Uterus (tissue), 4 donors: ENCODE results near the gene EEF1AKMT2. TPM values are rescaled to one million over a fixed set of nuclear protein-coding genes. Genes with fewer than 3 reads are reported as not detected.

Experiments used
- DNase-seq, 2 donors: peaks; one replicate each; pipeline ENCODE4 v3.0.0-alpha.2; 2019 to 2020
- H3K27ac ChIP-seq, 2 donors: fragments of 200-600 bp; sonication (generic); 1 replicate in 1 of 2; 2 replicates in 1 of 2; pipeline ENCODE4 v1.5.1; 2016 to 2018
- H3K27me3 ChIP-seq, 2 donors: fragments of 200-600 bp; sonication (generic); one replicate each; pipeline ENCODE4 v1.5.1; 2018 to 2019; ENCODE audit warnings: control low read depth in 1 of 2
- H3K36me3 ChIP-seq, 2 donors: fragments of 200-600 bp; sonication (generic); one replicate each; pipeline ENCODE4 v1.5.1; 2019; ENCODE audit warnings: control low read depth in 1 of 2
- H3K4me1 ChIP-seq, 2 donors: fragments of 200-600 bp; sonication (generic); one replicate each; pipeline ENCODE4 v1.5.1; 2018 to 2019; ENCODE audit warnings: control low read depth in 1 of 2
- H3K4me3 ChIP-seq, 2 donors: fragments of 200-600 bp; sonication (generic); 1 replicate in 1 of 2; 2 replicates in 1 of 2; pipeline ENCODE4 v1.5.1; 2018 to 2019; ENCODE audit warnings: mild to moderate bottlenecking in 1 of 2
- H3K9me3 ChIP-seq, 2 donors: fragments of 200-600 bp; sonication (generic); one replicate each; pipeline ENCODE4 v1.5.1; 2019; ENCODE audit warnings: control low read depth in 1 of 2
- POLR2A ChIP-seq, 2 donors: fragments of 450-650 bp; IDR thresholded peaks; one replicate each; pipeline ENCODE4 v1.6.1; 2016; ENCODE audit warnings: antibody characterized with exemption in 2 of 2, mild to moderate bottlenecking in 1 of 2, moderate library complexity in 1 of 2
- intact Hi-C: fragments of 100-400 bp; cut with DNase I; formaldehyde crosslinking; loops from one replicate; pipeline ENCODE4 v1.15.1; 2023; ENCODE audit warnings: low total_unique reads
- total RNA-seq, 4 donors: library from RNA; depleted of rRNA in 3 of 4; stranded (reverse); fragments of >200 nt in 3 of 4; gene quantifications; one replicate each; pipeline versions ENCODE4 v1.1.0 to v1.2.4, GENCODE V29; 2014 to 2023
- TF ChIP-seq, protein P1 (sequence below), 4 experiments: fragments of 200-600 bp in 2 of 4; fragments of 450-650 bp in 2 of 4; sonication (generic) in 2 of 4; IDR thresholded peaks; one replicate each; pipeline ENCODE4 v1.5.1; 2016 to 2019; ENCODE audit warnings: antibody characterized with exemption in 4 of 4, mild to moderate bottlenecking in 2 of 4, moderate library complexity in 1 of 4
- donor health status: DM: yes; HTN: yes; CAD: no.

EEF1AKMT2 gene
- total RNA-seq, 4 donors from 2014 or later = 17.9 to 60.6 (median 40.7) TPM

DNA sequence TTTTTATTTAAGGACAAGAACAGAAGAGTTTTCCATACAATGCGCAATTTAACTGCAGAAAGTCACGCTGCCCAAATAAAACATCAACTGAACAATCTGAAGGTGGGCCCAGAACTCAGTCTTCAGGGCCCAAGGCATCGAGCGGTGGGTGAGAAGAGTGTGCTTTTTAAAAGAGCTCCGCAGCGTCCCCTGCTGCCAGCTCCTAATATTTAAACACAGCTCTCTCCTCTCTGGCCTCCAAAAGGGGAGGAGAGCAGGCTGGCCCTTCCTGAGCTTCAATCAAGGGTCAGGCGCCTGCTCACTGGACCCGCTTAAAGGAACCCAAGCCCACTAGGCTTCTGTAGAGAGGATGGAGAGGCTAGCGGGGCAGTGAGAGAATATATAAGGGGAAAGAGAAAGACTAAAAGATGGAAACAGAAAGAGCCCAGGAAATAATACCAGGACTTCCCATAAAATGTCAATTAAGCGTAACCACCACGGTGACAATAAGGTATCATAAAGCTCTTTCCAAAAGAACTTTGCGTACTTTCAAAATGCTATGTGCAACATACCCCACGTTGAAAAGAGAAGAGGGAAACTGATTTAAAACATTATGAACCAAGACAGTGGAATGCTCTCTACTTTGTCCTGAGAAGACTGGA is 50.3 kb downstream of the EEF1AKMT2 start:
- H3K4me3 ChIP-seq = peak overlapping the region in 1 of 2 donors; percentile 4
- intact Hi-C loops = loop anchor here (5.0 kb wide), 1 partner anchor 209 kb away; no protein-coding TSS in a partner anchor
- peaks cover 16 to 35% of the 10 kb centered on the region in 2 donors for H3K4me1 ChIP-seq

DNA sequence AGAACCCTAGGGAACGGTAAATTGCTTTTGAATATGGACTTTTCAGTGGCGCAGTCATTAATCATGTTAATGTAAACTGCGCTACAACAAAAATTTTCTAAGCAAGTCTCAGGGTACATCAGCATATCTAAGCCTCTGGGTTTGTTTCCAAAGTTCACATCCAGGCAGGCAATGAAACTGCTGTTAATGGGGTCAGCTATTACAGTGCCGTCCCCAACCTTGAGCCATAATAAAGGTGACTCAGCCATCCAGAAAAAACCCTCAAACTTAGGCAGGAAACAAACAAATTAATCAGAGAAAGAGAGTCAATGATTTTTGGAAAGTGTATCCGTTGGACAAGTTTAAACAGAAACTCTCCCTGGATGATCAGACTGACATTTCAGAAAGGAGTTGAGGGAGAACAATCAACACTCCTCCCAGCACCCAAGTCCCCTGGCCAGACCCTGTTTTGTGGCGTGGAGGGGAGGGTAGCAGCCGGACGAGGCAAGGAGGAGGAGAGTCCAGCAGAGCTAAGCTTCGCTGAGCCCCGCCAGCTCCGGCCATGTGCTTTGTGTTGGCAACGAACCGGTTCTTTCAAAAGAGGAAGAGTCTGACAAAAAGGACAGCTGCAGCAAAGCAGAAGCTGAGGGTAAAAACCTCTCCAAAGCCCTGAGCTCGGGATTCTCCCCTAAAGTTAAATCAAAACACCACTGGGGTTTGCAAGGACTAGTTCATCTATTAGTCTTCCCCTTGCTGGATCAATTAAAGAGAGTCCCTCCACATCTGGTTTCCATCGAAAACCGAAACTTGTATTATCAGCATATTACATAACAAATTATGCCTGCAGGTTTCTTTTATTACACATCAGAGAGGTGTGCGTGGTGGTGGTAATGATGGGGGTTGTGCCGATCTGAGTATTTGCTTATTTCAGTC is 51.1 kb downstream of the EEF1AKMT2 start:
- H3K4me1 ChIP-seq = peaks cover 16 to 42% of the 10 kb centered on the region in 2 donors

More for the DNA sequence above, 50.3 kb downstream of the EEF1AKMT2 start:
- TF ChIP-seq, protein P1, sequence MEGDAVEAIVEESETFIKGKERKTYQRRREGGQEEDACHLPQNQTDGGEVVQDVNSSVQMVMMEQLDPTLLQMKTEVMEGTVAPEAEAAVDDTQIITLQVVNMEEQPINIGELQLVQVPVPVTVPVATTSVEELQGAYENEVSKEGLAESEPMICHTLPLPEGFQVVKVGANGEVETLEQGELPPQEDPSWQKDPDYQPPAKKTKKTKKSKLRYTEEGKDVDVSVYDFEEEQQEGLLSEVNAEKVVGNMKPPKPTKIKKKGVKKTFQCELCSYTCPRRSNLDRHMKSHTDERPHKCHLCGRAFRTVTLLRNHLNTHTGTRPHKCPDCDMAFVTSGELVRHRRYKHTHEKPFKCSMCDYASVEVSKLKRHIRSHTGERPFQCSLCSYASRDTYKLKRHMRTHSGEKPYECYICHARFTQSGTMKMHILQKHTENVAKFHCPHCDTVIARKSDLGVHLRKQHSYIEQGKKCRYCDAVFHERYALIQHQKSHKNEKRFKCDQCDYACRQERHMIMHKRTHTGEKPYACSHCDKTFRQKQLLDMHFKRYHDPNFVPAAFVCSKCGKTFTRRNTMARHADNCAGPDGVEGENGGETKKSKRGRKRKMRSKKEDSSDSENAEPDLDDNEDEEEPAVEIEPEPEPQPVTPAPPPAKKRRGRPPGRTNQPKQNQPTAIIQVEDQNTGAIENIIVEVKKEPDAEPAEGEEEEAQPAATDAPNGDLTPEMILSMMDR (IDR thresholded peaks at IDR 0.05) = peak; percentile 86 to 97 (median 90)
- peak; percentile 24 to 30 for TF ChIP-seq POLR2A (IDR thresholded peaks at IDR 0.05)
- peak; percentile 89 to 91 for DNase-seq
- Histone ChIP-seq H3K27me3 (no peaks in the 10 kb centered on the region), H3K27ac (peak overlapping the region; percentile 88 to 92), H3K9me3 (no peaks in the 10 kb centered on the region), H3K36me3 (no peaks in the 10 kb centered on the region)

DNA sequence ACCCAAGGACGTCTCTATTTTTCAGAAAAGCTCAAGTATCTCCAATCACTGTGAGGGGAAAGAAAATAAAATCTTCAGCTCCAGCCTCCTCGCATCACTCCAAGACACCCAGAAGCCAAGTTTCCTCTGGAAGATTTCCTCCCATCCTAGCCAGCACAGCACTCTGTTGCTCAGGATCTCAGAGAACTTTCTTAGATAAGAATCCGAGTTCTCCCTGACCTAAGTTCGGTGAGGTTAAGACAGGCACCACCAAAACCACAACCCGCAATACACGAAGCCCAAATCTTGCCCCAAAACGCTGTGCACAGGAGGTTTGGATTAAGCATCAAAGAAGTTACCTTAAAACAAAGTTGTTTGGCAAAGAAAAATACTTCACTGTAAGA is 51.7 kb downstream of the EEF1AKMT2 start:
- H3K27me3 ChIP-seq = no peaks in the 10 kb centered on the region
- no peaks in the 10 kb centered on the region for H3K36me3 ChIP-seq
- H3K9me3 ChIP-seq = no peaks in the 10 kb centered on the region
- intact Hi-C loops = loop anchor here (5.0 kb wide), 2 partner anchors 198 to 208 kb away; no protein-coding TSS in a partner anchor
- peak in 1 of 2 donors; percentile 44 for DNase-seq
- peak overlapping the region in 1 of 2 donors; percentile 20 for H3K4me3 ChIP-seq
- H3K27ac ChIP-seq = peak overlapping the region; percentile 88 to 92
- TF ChIP-seq POLR2A (IDR thresholded peaks at IDR 0.05) = no peak
- TF ChIP-seq, protein P1 (IDR thresholded peaks at IDR 0.05) = no peak
- H3K4me1 ChIP-seq = peaks cover 16 to 46% of the 10 kb centered on the region in 2 donors

More for the DNA sequence above, 51.1 kb downstream of the EEF1AKMT2 start:
- no peaks in the 10 kb centered on the region for H3K27me3 ChIP-seq
- H3K4me3 ChIP-seq = peak overlapping the region in 1 of 2 donors; percentile 20
- H3K36me3 ChIP-seq = no peaks in the 10 kb centered on the region
- H3K27ac ChIP-seq = peak overlapping the region; percentile 88 to 92
- intact Hi-C loops = loop anchor here (5.0 kb wide), 1 partner anchor 208 kb away; no protein-coding TSS in a partner anchor
- H3K9me3 ChIP-seq = no peaks in the 10 kb centered on the region
- DNase-seq = peak; percentile 75 to 77
- TF ChIP-seq, protein P1 (IDR thresholded peaks at IDR 0.05) = no peak
- TF ChIP-seq POLR2A (IDR thresholded peaks at IDR 0.05) = peak in 1 of 2 donors; percentile 16

DNA sequence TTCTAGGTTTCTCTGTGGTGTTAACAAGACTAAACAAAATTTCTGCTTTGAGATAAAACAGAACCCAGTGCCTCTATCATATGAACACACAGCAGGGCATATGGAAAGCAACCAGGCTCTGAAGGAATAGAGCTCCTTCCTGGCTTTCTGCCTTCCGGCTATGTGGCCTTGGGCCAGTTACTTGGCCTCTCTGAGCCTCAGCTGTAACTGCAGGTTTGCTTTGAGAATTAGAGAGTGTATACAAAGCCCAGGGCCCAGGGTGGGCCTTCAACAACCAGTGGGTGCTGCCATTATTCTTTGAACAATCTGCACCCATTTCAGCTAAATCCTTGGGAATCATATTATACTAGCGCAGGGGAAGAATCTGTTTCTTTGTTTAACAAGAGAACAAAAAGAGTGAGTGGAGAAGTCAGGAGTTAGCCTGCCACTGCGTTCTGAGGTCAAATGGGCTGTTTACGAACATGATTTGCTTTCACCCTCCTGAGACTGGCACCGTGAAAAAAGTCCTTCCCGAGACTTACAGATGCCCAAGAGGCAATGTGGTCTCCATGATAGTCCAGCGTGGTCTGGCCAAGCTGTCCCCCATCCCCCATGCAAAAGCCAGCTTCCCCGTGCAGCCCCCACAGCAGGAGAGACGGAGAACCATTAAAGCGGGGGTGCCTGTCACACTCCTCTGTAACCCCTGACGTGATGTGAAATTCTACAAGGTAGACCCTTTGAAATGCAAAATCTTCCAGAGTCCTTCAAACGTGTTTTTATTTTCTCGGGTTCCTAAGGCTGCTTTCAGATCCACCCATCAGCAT is 52.4 kb downstream of the EEF1AKMT2 start:
- H3K4me1 ChIP-seq = peaks cover 16 to 52% of the 10 kb centered on the region in 2 donors
- H3K27ac ChIP-seq = peak overlapping the region; percentile 88 to 92
- H3K36me3 ChIP-seq = no peaks in the 10 kb centered on the region
- intact Hi-C loops = loop anchor here (5.0 kb wide), 1 partner anchor 197 kb away; no protein-coding TSS in a partner anchor
- H3K27me3 ChIP-seq = no peaks in the 10 kb centered on the region
- DNase-seq = peak in 1 of 2 donors; percentile 28
- no peak overlapping the region for H3K4me3 ChIP-seq
- TF ChIP-seq, protein P1 (IDR thresholded peaks at IDR 0.05) = no peak
- no peak for TF ChIP-seq POLR2A (IDR thresholded peaks at IDR 0.05)
- no peaks in the 10 kb centered on the region for H3K9me3 ChIP-seq
